Measurements from ENCODE around the gene RASIP1. TPM values are rescaled to one million over a fixed set of nuclear protein-coding genes. Genes with fewer than 3 reads are reported as not detected.

Gene RASIP1
- total RNA-seq, 1 donor from 2014 or later: 2.4 TPM

- FAIRE-seq (no peak), DNase-seq (ENCODE audit: low read depth) (no peak)
- Histone ChIP-seq H3K4me3 (ENCODE audit: low read depth, low read length) (no peak overlapping the region), H3K27me3 (ENCODE audit: control insufficient read depth, insufficient read depth, low read length) (no peaks in the 10 kb centered on the region), H3K36me3 (ENCODE audit: control insufficient read depth, insufficient read depth, low read length) (no peaks in the 10 kb centered on the region)
- TF ChIP-seq CTCF (IDR thresholded peaks at IDR 0.05; ENCODE audit: insufficient read depth, low read length, severe bottlenecking): no peak
Measured at GRCh38 chr19:48705431-48705830, 35.0 kb downstream of the RASIP1 start.

DNA sequence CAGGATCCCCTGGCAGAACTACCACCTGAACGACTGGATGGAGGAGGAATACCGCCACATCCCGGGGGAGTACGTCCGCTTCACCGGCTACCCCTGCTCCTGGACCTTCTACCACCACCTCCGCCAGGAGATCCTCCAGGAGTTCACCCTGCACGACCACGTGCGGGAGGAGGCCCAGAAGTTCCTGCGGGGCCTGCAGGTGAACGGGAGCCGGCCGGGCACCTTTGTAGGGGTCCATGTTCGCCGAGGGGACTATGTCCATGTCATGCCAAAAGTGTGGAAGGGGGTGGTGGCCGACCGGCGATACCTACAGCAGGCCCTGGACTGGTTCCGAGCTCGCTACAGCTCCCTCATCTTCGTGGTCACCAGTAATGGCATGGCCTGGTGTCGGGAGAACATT lies 37.1 kb downstream of the RASIP1 start:
- FAIRE-seq (peak; percentile 23), DNase-seq (ENCODE audit: low read depth) (no peak)
- H3K4me3 ChIP-seq (ENCODE audit: low read depth, low read length): no peak overlapping the region
- H3K27me3 ChIP-seq (ENCODE audit: control insufficient read depth, insufficient read depth, low read length): no peaks in the 10 kb centered on the region
- no peaks in the 10 kb centered on the region for H3K36me3 ChIP-seq (ENCODE audit: control insufficient read depth, insufficient read depth, low read length)
- TF ChIP-seq CTCF (IDR thresholded peaks at IDR 0.05; ENCODE audit: insufficient read depth, low read length, severe bottlenecking): no peak

DNA sequence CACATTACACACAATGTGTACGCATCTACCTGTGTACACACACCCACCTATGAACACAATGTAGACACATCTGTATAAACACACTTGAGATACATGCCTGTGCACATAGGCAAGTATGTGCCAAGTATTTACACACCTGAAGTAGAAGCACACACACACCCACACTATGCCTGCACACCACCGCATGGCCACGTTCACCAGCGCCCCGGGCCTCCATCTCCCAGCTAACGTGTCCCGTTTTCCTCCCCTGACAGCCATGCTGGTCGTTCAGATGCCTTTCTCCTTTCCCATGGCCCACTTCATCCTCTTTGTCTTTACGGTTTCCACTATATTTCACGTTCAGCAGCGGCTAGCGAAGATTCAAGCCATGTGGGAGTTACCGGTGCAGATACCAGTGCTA lies 37.7 kb downstream of the RASIP1 start:
- no peaks in the 10 kb centered on the region for H3K27me3 ChIP-seq (ENCODE audit: control insufficient read depth, insufficient read depth, low read length)

GRCh38 chr19:48698046-48698445 lies 42.4 kb downstream of the RASIP1 start:
- H3K27me3 ChIP-seq (ENCODE audit: control insufficient read depth, insufficient read depth, low read length): no peaks in the 10 kb centered on the region
- H3K36me3 ChIP-seq (ENCODE audit: control insufficient read depth, insufficient read depth, low read length): no peaks in the 10 kb centered on the region
- no peak for TF ChIP-seq CTCF (IDR thresholded peaks at IDR 0.05; ENCODE audit: insufficient read depth, low read length, severe bottlenecking)
- no peak for FAIRE-seq
- peak; percentile 44 for DNase-seq (ENCODE audit: low read depth)
- no peak overlapping the region for H3K4me3 ChIP-seq (ENCODE audit: low read depth, low read length)

More for the DNA sequence above, 37.7 kb downstream of the RASIP1 start:
- Histone ChIP-seq H3K36me3 (ENCODE audit: control insufficient read depth, insufficient read depth, low read length) (no peaks in the 10 kb centered on the region), H3K4me3 (ENCODE audit: low read depth, low read length) (no peak overlapping the region)
- no peak for DNase-seq (ENCODE audit: low read depth)
- TF ChIP-seq CTCF (IDR thresholded peaks at IDR 0.05; ENCODE audit: insufficient read depth, low read length, severe bottlenecking): no peak
- no peak for FAIRE-seq

DNA sequence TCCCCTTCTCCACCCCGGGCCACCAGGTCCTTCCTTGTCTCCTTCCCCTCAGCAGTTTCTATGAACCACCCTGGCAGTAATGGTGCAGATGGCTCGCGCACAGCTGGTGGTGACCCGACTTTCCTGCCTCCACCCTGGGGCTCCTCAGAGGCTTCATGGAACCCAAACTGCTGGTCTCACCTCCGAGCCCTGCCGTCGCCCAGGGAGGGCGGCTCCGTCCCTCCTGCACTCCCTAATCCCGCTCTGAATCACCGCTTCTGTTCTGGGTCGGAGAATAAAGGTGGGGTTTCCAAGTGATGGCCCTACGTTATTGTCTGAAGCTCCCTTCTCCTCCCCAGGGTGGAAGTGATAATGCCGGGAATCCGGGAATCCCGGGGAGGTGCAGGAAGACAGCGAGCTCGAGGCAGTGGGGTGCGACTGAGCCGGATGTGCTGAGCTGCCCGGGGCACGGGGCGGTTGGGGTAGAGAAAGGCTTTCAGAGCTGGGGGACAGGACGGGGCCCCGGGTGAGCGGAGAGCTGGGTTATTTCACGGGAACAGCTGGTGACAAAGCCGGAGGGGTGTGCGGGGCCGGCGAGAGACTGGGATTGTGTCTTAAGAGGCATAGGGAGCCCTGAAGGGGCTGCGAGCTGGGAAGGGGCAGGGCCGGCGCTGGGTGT lies 43.9 kb downstream of the RASIP1 start:
- no peak for TF ChIP-seq CTCF (IDR thresholded peaks at IDR 0.05; ENCODE audit: insufficient read depth, low read length, severe bottlenecking)
- Histone ChIP-seq H3K36me3 (ENCODE audit: control insufficient read depth, insufficient read depth, low read length) (no peaks in the 10 kb centered on the region), H3K4me3 (ENCODE audit: low read depth, low read length) (peak overlapping the region; percentile 33), H3K27me3 (ENCODE audit: control insufficient read depth, insufficient read depth, low read length) (no peaks in the 10 kb centered on the region)
- FAIRE-seq (no peak), DNase-seq (ENCODE audit: low read depth) (no peak)

Data from bronchial epithelial cell (primary cell).